HG03060 (cell line): ENCODE measurements around the gene KRTAP10-6.
"Not testable (repeated sequence)": the region's sequence is repeated elsewhere in the genome, so short reads cannot be mapped to it uniquely, and the experiment has no call there.

Experiments used
- ATAC-seq: cut with Tn5 transposase; IDR thresholded peaks from one replicate; pipeline ENCODE4 v1.9.1; 2021; ENCODE audit warnings: low read depth, moderate number of reproducible peaks; ENCODE audit not compliant: unreplicated experiment

The KRTAP10-6 gene

GRCh38 chr21:44618504-44618903 is 26.2 kb upstream of the KRTAP10-6 start:
- ATAC-seq: no peak

DNA sequence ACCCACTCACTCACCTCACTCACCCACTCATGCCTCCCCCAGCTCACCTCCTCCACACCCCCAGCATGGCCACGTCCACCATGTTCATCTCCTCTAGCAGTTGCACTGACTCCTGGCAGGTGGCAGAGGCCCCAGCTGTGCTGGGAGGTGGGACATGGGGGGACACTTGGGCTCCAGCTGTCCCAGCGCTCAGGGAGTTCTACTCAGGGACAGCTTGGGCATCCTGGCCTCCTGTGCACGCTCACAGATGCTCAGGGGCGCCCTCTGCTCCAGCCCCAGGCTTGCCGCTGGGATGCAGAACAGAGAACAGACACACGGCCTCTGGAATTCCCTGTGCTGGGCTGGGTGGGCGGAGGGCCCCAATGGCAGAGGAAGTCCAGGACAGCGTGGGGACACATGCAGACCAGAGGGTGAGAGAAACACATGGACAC is 24.8 kb upstream of the KRTAP10-6 start:
- ATAC-seq: no peak

- no peak for ATAC-seq
These were observed 24.3 kb upstream of the KRTAP10-6 start for GRCh38 chr21:44616591-44616926.

DNA sequence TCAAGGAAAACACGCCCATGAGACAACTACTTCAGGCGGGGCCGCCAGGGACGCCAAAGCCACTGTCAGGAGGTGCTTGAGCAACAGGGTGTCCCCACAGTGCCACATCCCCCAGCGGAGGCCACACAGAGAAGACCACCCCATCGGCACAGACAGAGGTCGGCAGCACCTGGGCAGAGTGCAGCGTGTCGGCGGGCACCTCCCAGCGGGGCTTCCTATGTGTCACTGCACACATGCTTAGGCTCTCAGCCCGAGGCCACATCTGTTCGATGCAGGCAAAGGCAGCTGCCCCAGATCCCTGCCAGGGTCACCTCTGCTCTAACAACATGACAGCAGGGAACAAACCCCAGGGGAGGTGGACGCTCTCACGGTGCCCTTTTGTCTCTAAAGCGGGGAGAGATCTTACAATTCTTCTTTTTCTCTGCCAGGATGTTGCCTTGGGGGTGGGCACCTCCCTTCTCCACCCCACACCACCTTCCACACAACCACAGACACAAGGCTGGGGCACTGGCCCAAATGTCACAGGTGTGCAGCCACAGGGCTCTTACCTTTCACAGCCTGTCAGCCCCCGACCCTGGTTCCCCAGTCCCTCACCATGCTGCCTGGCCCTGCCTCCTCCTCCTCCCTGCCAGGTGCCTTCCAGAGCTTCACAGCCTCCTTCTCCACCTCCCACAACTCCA is 23.7 kb upstream of the KRTAP10-6 start:
- ATAC-seq: no peak

GRCh38 chr21:44615466-44615865 is 23.2 kb upstream of the KRTAP10-6 start:
- ATAC-seq: no peak

- no peak for ATAC-seq
These were observed 22.7 kb upstream of the KRTAP10-6 start for GRCh38 chr21:44614961-44615391.

DNA sequence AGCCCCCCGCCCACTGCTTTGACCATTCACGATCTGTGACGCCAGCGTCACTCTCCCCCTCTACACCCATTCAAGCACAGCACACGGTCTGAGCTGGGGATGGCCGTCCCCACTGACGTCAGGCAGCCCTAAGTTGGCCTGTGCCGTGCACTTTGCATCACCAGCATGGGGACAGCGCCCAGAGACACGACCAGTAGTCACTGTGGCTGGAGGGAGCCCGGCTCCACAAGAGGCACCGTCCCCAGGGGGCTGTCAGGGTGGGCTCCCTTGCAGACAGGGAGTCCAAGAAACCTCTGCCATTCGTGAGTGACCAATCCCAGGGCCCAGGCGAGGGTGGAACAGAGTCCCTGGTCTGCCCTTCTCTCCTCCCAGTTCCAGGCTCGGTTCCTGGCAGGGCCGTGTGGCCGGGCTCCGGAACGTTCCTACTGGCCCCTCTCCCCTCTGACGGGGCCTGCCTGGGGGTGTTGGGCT is 21.9 kb upstream of the KRTAP10-6 start:
- ATAC-seq: no peak

DNA sequence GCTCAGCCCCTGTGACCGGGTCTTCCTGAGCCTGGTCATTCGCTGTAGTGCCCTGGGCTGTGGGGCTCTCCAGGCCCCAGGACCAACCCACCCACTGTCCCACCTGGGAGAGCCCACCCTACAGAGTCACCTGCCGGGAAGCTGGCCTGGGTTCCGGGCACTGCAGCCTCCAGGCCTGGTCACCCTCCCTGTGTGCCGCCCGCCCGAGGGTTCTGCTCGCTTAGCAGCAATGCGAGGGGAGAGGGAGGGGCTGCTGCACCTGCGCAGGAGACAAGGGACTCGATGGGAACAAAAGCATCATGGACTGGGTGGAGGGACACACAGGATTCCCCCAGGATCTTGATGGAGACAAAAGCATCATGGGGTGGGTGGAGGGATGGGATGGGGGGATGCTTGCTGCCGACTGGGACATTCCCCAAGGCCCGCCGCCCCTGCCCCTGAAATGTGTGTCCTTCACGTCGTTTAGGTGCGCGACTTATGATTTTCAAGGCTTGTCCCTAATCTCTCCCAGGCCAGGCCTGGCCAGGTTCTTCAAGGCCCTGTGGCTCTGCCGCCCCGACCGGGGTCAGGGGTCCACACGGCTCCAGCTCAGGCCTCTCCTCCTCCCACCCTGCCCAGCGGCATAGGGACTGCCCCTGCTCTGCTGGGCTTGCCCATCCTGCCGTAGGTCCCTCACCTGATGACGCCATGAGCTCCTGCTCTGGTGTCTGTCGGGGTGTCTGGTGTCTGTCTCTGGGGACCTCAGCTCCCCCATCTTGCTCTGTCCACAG is 21.3 kb upstream of the KRTAP10-6 start:
- ATAC-seq: no peak

DNA sequence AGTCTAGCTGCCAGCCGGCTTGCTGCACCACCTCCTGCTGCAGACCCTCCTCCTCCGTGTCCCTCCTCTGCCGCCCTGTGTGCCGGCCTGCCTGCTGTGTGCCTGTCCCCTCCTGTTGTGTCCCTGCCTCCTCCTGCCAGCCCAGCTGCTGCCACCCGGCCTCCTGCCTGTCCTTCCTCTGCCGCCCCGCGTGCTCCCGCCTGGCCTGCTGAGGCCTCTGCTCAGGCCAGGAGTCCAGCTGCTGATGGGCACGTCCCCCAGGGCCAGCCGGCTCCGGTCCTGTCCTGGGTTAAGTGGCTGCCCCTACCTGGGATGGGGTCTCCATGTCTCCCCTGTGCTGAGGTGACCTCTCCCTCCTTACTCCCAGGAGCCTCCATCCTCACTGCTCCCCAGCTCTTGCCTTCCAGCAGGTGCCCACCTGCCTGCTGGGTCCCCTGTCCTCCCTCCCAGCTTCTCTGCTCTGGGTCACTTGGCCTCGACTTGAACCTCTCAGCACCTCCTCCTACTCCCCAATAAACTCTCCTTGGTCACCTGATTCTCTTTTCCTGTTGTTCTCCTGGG is 20.4 kb upstream of the KRTAP10-6 start:
- ATAC-seq: no peak

DNA sequence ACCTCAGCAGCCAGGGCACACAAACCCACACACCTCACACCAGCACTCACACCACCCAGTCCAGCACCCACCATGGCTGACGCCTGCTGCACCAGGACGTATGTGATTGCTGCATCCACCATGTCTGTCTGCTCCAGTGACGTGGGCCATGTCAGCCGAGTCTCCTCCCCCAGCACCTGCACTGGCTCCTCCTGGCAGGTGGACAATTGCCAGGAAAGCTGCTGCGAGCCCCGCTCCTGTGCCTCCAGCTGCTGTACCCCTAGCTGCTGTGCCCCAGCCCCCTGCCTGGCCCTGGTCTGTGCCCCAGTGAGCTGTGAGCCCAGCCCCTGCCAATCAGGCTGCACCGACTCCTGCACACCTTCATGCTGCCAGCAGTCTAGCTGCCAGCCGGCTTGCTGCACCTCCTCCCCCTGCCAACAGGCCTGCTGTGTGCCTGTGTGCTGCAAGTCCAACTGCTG is 19.8 kb upstream of the KRTAP10-6 start, which contains the start of gene KRTAP10-8:
Gene KRTAP10-8, plus strand, starts transcription at position 51 of the 458 bp plus-strand sequence. Its CDS starts 22 bp downstream, at position 73.
- no peak for ATAC-seq

DNA sequence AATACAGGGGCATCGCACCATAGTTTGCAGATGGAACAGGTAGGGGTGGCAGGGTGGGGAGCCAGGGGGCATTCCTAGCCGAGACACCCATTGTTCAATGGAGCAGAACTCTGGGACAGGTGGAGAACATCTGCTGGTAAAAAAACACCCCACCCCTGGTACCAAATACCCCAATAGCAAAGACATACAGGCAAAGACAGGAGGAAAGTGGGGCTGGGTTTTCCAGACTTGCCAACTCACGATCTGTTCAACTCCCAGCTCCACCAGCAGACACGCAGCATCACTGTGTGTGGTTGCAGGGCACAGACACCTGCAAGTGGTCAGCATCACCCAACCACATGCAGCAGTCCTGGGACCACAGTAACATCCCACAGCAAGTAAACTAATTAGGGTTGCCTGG is 19.2 kb upstream of the KRTAP10-6 start:
- no peak for ATAC-seq

GRCh38 chr21:44610157-44610843 is 18.0 kb upstream of the KRTAP10-6 start:
- ATAC-seq: not testable (repeated sequence)

- ATAC-seq: no peak
These were observed 16.9 kb upstream of the KRTAP10-6 start for GRCh38 chr21:44609193-44609592.

DNA sequence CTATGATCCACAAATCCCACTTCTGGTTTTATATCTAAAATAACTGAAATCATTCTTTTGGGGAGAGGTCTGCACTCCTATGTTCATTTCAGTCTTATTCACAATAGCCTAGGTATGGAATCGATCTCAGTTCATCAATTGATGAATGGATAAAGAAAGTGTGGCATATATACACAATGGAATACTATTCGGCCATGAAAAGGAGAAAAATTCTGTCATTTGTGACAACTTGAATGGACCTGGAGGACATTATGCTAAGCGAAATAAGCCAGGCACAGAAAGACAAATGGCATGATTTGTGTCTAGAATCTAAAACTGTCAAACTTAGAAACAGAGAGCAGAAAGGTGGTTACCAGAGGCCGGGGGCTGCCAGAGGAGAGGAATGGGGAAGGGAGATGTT is 14.2 kb upstream of the KRTAP10-6 start:
- no peak for ATAC-seq

GRCh38 chr21:44603911-44604310 is 11.6 kb upstream of the KRTAP10-6 start:
- ATAC-seq: no peak

DNA sequence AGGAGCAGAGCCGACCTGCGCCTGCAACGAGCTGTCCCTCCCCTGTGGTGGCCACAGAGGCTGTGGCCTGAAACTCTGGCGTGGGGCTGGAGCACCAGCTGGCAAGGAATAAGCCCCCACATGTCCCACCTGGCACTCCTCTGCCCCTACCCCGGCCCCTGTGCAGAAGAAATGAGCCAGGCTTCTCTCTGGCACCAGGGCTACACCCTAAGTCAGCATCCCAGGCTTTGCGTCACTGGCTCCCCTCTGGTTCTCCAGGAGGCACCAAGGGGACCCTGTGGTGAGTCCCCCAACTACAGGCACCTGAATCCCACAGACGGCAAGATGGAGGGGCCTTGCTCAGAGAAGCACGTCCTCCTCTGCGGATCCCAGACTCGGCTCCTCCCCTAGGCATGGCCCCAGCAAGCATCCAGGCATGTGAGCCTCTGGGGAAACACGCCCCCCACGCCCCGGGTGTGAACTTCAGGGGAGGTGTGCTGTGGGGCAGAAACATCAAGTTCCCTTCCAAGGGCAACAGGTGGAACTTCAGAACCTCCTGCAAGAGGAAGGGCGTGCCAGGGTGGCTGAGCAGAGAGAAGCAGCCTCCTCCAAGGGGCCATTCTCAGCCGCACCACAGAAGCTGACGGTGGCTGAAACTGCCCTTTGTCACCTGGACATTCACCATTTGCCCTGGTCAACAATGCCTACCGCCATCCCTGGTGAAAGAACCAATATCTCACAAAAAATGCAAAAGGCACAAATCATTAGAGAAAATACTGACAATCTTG is 11.0 kb upstream of the KRTAP10-6 start:
- no peak for ATAC-seq

GRCh38 chr21:44602463-44602850 is 10.2 kb upstream of the KRTAP10-6 start:
- no peak for ATAC-seq

DNA sequence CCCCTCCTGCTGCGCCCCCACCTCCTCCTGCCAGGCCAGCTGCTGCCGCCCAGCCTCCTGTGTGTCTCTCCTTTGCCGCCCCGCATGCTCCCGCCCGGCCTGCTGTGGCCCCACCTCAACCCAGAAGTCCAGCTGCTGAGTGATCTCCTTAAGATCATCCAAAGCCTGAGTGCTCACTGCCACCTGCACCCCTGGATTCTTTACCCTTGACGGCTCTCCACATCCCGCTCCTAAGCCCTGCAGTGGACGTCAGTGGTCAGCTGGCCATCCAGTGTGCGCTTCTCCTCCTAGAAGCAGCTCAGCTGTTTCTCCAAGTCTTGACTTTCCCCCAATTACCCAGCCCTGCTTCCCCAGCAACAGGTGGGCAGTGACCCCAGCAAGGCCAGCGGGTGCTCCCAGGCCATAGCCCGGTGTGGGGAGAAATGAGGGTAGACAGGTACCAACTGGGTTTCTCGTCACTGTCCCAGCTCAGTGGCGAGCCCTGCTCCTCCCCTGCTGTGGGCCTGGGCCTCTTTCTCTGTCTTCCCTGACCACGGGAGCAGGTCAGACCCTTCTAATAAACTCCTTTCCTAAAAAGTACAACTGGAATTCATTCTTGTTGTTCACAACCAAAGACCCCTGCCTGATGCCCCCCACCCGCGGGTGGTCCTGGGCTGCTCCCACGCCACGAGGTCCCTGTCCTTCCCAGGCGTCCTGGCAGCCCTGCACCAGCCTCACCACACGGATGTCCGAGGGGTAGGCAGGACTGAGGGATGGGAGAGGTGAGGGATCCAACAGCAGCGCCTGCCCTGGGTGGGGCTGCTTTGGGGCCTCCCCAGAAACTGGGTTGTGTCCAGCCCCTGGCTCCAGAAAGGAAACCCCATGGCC is 9.5 kb upstream of the KRTAP10-6 start:
- ATAC-seq: no peak

DNA sequence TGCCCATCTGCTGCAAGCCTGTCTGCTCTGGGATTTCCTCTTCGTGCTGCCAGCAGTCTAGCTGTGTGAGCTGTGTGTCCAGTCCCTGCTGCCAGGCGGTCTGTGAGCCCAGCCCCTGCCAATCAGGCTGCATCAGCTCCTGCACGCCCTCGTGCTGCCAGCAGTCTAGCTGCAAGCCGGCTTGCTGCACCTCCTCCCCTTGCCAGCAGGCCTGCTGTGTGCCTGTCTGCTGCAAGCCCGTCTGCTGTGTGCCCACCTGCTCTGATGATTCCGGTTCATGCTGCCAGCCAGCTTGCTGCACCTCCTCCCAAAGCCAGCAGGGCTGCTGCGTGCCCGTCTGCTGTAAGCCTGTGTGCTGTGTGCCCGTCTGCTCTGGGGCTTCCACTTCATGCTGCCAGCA is 8.8 kb upstream of the KRTAP10-6 start:
- ATAC-seq: not testable (repeated sequence)
